Parathyroid adenoma (tissue), 2 donors: ENCODE data around the gene MAS1.

Source experiments
- H2AFZ ChIP-seq: fragments of 300-600 bp; sonication (generic); one replicate; pipeline ENCODE4 v1.7.0; 2017; ENCODE audit warnings: antibody characterized with exemption, mild to moderate bottlenecking
- H3K27ac ChIP-seq: fragments of 300-600 bp; sonication (generic); one replicate; pipeline ENCODE4 v1.7.0; 2017
- H3K27me3 ChIP-seq: fragments of 300-600 bp; sonication (generic); one replicate; pipeline ENCODE4 v1.7.0; 2017; ENCODE audit warnings: low read length; ENCODE audit not compliant: control insufficient read depth, insufficient read depth
- H3K36me3 ChIP-seq: fragments of 300-600 bp; sonication (generic); one replicate; pipeline ENCODE4 v1.7.0; 2017; ENCODE audit warnings: low read length; ENCODE audit not compliant: control insufficient read depth, insufficient read depth
- H3K4me1 ChIP-seq: fragments of 300-600 bp; sonication (generic); one replicate; pipeline ENCODE4 v1.7.0; 2017; ENCODE audit warnings: control low read depth
- H3K4me2 ChIP-seq: fragments of 300-600 bp; sonication (generic); one replicate; pipeline ENCODE4 v1.7.0; 2017; ENCODE audit warnings: low read length
- H3K4me3 ChIP-seq: fragments of 300-600 bp; sonication (generic); one replicate; pipeline ENCODE4 v1.7.0; 2017; ENCODE audit warnings: low read depth, low read length
- H3K79me2 ChIP-seq: fragments of 300-600 bp; sonication (generic); one replicate; pipeline ENCODE4 v1.7.0; 2017; ENCODE audit warnings: control low read depth
- H3K9ac ChIP-seq: fragments of 300-600 bp; sonication (generic); one replicate; pipeline ENCODE4 v1.7.0; 2017; ENCODE audit warnings: mild to moderate bottlenecking
- H3K9me3 ChIP-seq: fragments of 300-600 bp; sonication (generic); one replicate; pipeline ENCODE4 v1.7.0; 2017; ENCODE audit warnings: low read length; ENCODE audit not compliant: control insufficient read depth
- CTCF ChIP-seq: fragments of 300-600 bp; sonication (generic); IDR thresholded peaks from one replicate; pipeline ENCODE4 v1.7.0; 2017; ENCODE audit warnings: antibody characterized with exemption, mild to moderate bottlenecking
- donor health status: primary hyperparathyroidism.

The MAS1 gene

DNA sequence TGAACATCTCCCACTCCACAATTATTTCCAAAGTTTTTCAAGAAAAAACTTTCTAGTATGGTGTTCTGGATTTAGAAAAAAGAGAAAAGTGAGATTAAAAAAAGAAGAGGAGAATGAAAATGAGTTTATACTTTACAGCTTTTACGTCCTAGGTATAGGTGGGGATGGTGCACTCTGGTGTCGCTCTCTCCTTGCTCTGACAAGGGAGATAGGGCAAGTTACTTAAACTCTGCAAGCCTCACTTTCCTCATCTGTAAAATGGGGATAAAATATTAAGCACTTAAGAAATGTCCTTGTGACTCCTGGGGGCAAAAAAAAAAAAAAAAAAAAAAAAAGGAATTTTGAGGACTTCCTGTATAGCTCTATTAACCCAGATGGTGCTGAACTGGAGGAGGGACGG is 4.5 kb upstream of the MAS1 start:
- Histone ChIP-seq H3K79me2 (no peaks in the 10 kb centered on the region), H3K4me1 (no peaks in the 10 kb centered on the region), H2AFZ (no peak overlapping the region), H3K27ac (no peak overlapping the region), H3K9me3 (no peaks in the 10 kb centered on the region), H3K9ac (no peak overlapping the region), H3K27me3 (no peaks in the 10 kb centered on the region), H3K36me3 (no peaks in the 10 kb centered on the region), H3K4me2 (no peak overlapping the region), H3K4me3 (no peak overlapping the region)
- no peak for TF ChIP-seq CTCF

DNA sequence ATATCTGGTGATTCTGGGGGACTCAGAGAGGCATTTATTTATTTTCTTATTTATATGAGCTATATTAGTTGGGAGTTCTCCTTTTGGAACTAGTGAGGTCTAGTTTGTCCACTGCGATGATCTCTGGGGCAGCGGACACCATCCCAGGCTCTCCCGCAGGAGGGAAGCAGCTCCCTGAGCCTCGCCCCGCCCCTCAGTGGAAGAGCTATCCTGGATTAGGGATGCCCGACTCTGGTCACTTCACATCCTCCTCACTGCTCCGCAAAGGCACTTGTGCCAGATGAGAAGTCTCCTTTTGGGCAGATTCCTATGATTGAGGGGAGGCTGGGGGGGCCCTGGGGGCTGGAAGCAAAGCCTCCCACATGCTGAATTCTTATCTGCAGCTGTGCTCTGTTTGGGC is 3.6 kb upstream of the MAS1 start:
- Histone ChIP-seq H3K36me3 (no peaks in the 10 kb centered on the region), H3K27me3 (no peaks in the 10 kb centered on the region)
- TF ChIP-seq CTCF = no peak

DNA sequence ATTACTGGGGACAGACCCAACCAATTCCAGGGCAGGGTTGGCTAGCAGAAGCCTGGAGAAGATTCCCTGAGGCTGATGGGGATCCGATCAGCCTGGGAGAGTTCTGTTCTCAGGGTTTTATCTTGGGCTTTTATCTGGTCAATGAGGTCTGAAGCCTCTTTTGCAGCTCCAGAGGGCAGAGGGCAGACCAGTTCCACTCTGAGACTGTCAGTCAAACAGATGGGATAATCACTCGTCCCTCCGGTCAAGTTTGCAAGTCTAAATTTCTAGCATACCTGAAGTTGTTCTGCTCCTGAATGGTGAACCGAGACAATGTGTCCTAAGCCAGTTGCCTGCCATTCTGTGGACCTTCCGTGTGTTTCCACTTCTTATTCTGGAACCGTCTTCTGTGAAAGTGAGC is 3.0 kb upstream of the MAS1 start:
- Histone ChIP-seq H3K27ac (no peak overlapping the region), H2AFZ (no peak overlapping the region), H3K79me2 (no peaks in the 10 kb centered on the region), H3K4me2 (no peak overlapping the region), H3K9me3 (no peaks in the 10 kb centered on the region), H3K36me3 (no peaks in the 10 kb centered on the region), H3K4me3 (no peak overlapping the region), H3K9ac (no peak overlapping the region), H3K4me1 (no peaks in the 10 kb centered on the region), H3K27me3 (no peaks in the 10 kb centered on the region)
- no peak for TF ChIP-seq CTCF

More for the DNA sequence above, 3.6 kb upstream of the MAS1 start:
- no peak overlapping the region for H3K4me3 ChIP-seq
- no peaks in the 10 kb centered on the region for H3K4me1 ChIP-seq
- H3K79me2 ChIP-seq = no peaks in the 10 kb centered on the region
- H3K9ac ChIP-seq = no peak overlapping the region
- no peak overlapping the region for H2AFZ ChIP-seq
- H3K9me3 ChIP-seq = no peaks in the 10 kb centered on the region
- H3K4me2 ChIP-seq = no peak overlapping the region
- H3K27ac ChIP-seq = no peak overlapping the region

DNA sequence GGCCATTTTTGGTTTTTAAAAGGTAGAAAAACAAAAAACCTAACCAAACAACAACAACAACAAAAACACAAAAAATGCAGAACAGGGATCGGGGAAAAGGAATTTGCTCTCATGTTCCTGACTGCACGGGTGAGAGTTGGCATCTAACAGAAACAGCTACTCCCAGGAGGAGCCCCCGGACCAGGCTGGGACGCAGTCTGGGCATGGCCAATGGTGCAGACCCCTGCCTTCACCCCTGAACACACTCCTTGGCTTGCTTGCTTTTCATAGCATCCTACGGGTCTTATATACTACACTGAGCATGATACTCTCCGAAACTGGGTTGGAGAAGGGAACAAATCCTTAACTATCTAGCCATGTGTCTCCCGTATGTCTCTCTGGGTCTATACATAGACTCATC is 587 bp upstream of the MAS1 start:
- H3K4me3 ChIP-seq = no peak overlapping the region
- no peaks in the 10 kb centered on the region for H3K27me3 ChIP-seq
- no peak overlapping the region for H3K27ac ChIP-seq
- TF ChIP-seq CTCF = no peak
- no peak overlapping the region for H2AFZ ChIP-seq
- H3K79me2 ChIP-seq = no peaks in the 10 kb centered on the region
- H3K9ac ChIP-seq = no peak overlapping the region
- H3K36me3 ChIP-seq = no peaks in the 10 kb centered on the region
- no peak overlapping the region for H3K4me2 ChIP-seq
- H3K9me3 ChIP-seq = no peaks in the 10 kb centered on the region
- H3K4me1 ChIP-seq = no peaks in the 10 kb centered on the region

- no peaks in the 10 kb centered on the region for H3K9me3 ChIP-seq
- no peaks in the 10 kb centered on the region for H3K36me3 ChIP-seq
- no peak for TF ChIP-seq CTCF
- H3K4me1 ChIP-seq = no peaks in the 10 kb centered on the region
- H3K9ac ChIP-seq = no peak overlapping the region
- H3K4me2 ChIP-seq = no peak overlapping the region
- no peaks in the 10 kb centered on the region for H3K79me2 ChIP-seq
- H2AFZ ChIP-seq = no peak overlapping the region
- no peak overlapping the region for H3K27ac ChIP-seq
- H3K4me3 ChIP-seq = no peak overlapping the region
- no peaks in the 10 kb centered on the region for H3K27me3 ChIP-seq
Measured at GRCh38 chr6:159892053-159892452, 1.3 kb downstream of the MAS1 start.
